ENCODE measurements around the gene C19orf38. TPM values are rescaled to one million over a fixed set of nuclear protein-coding genes. Genes with fewer than 3 reads are reported as not detected.

The C19orf38 gene
- total and polyA plus RNA-seq, 9 of the 15 experiments (the other 6 are each of a cell fraction or from before 2014, with no cell fraction given): 0.14 to 0.18 TPM; not detected in 7

DNA sequence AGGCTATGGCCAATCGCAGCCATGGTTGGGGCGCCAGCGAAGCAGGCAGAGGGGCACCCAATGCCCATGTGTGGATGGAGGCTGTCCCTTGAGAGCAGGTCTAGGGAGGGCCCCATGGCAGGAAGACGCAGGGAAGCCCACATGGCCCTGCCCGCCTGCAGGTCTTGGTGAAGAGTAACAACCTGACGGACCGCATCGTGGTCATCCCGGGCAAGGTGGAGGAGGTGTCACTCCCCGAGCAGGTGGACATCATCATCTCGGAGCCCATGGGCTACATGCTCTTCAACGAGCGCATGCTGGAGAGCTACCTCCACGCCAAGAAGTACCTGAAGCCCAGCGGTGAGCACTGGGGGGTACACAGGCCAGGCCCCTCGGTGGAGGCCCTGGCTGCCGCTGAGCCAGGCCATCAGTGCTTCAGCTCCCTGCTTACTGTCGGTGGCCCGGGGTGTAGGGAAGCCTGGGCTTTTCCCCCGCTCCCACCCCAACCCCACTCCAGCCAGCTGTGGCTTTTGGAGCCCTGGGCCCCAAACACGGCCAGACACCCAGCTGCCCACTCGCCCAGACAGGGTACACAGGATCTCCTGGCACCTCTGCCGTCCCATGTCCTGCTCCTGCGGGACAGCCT is 65.6 kb downstream of the C19orf38 start:
- intact Hi-C loops (cut with micrococcal nuclease): no loop called here
- ChIA-PET CTCF (ENCODE audit: low intra/inter-chr PET ratio) (no interaction called here), POLR2A (interaction anchor here (0.5 to 0.7 kb wide), 2 partner anchors 23 to 215 kb away, joined by 3 read pairs; no protein-coding TSS in a partner anchor)
- Histone ChIP-seq H3K4me3 (no peak overlapping the region), H3K4me1 (replicated peaks in 1 of 2; ENCODE audit: control insufficient read depth in 2 of 2, insufficient read depth in 2 of 2, low read length in 2 of 2) (peaks cover 0 to 29% of the 10 kb centered on the region in 2 experiments; a peak in 2 of 5 replicates), H4K20me1 (replicated peaks; ENCODE audit: control insufficient read depth, insufficient read depth, low read length) (no peaks in the 10 kb centered on the region), H3K79me2 (ENCODE audit: control insufficient read depth, insufficient read depth, low read length) (no peaks in the 10 kb centered on the region), H3K9me3 (replicated peaks; ENCODE audit: control insufficient read depth, insufficient read depth, low read depth, low read length) (no peaks in the 10 kb centered on the region), H3K27me3 (ENCODE audit: control insufficient read depth in 2 of 2, insufficient read depth in 2 of 2, low read length in 2 of 2) (no peaks in the 10 kb centered on the region), H3K4me2 (ENCODE audit: insufficient read depth, low read length) (no peak overlapping the region), H3K36me3 (ENCODE audit: control insufficient read depth, insufficient read depth, low read length) (peaks cover 67% of the 10 kb centered on the region; the same call in 1 of the 3 replicates), H3K9ac (ENCODE audit: insufficient read depth in 1 of 2, low read depth in 2 of 2, low read length in 2 of 2) (peak overlapping the region in 1 of 2 experiments; percentile 24; a peak in 1 of 4 replicates), H3K9me1 (ENCODE audit: control insufficient read depth, insufficient read depth, low read length) (no peaks in the 10 kb centered on the region), H3K27ac (ENCODE audit: extremely low read depth, low read depth, low read length) (no peak overlapping the region), H2AFZ (ENCODE audit: low read depth, low read length) (no peak overlapping the region)
- in situ Hi-C loops (cut with MboI): no loop called here
- ATAC-seq (no peak), FAIRE-seq (no peak), DNase-seq (ENCODE audit: extremely low read depth in 1 of 4, low spot score in 3 of 4) (no peak)
- WGBS (ENCODE audit: insufficient coverage, low coverage, missing lambda C conversion rate): 97% methylated on average over 20 of the region's 24 CpGs
- no TSS peak for BruUV-seq (replicated peaks)
- TF ChIP-seq POLR2G (IDR thresholded peaks at IDR 0.05; ENCODE audit: low read depth, low read length) (peak; percentile 41), RBM34 (IDR thresholded peaks at IDR 0.05; ENCODE audit: borderline replicate concordance, insufficient read depth, low read length) (no peak)

Measured in K562 (cell line).